Smooth muscle cell (in vitro differentiated cells): ENCODE results near the gene SPEF1. TPM values are rescaled to one million over a fixed set of nuclear protein-coding genes. Genes with fewer than 3 reads are reported as not detected.

Source experiments
- DNase-seq: peaks from one replicate; lab custom pipeline; 2025; ENCODE audit not compliant: unreplicated experiment; lab: John Stamatoyannopoulos, UW
- H2AFZ ChIP-seq: fragments of 200-600 bp; sonication (generic); 2 replicates; pipeline ENCODE4 v1.6.0; 2016; ENCODE audit warnings: antibody characterized with exemption, low read depth, mild to moderate bottlenecking
- H3F3A ChIP-seq: fragments of 200-600 bp; sonication (generic); 2 replicates; pipeline ENCODE4 v1.6.0; 2017; ENCODE audit warnings: antibody characterized with exemption, low read depth
- H3K27ac ChIP-seq: fragments of 200-600 bp; sonication (generic); 2 replicates; pipeline ENCODE4 v1.5.1; 2016; ENCODE audit warnings: low read depth, mild to moderate bottlenecking
- H3K27me3 ChIP-seq: fragments of 200-600 bp; sonication (generic); 2 replicates; pipeline ENCODE4 v1.6.1; 2016; ENCODE audit warnings: low read depth, mild to moderate bottlenecking
- H3K36me3 ChIP-seq: fragments of 200-600 bp; sonication (generic); 2 replicates; pipeline ENCODE4 v1.5.1; 2016; ENCODE audit warnings: low read depth
- H3K4me1 ChIP-seq: fragments of 200-600 bp; sonication (generic); 2 replicates; pipeline ENCODE4 v1.5.1; 2016; ENCODE audit warnings: low read depth
- H3K4me2 ChIP-seq: fragments of 200-600 bp; sonication (generic); 2 replicates; pipeline ENCODE4 v1.6.0; 2016; ENCODE audit warnings: mild to moderate bottlenecking
- H3K4me3 ChIP-seq: fragments of 200-600 bp; sonication (generic); 2 replicates; pipeline ENCODE4 v1.5.1; 2016; ENCODE audit warnings: mild to moderate bottlenecking
- H3K79me2 ChIP-seq: fragments of 200-600 bp; sonication (generic); 2 replicates; pipeline ENCODE4 v1.6.0; 2016; ENCODE audit warnings: low read depth, mild to moderate bottlenecking
- H3K9ac ChIP-seq: fragments of 200-600 bp; sonication (generic); 2 replicates; pipeline ENCODE4 v1.6.0; 2016; ENCODE audit warnings: low read depth
- H3K9me3 ChIP-seq: fragments of 200-600 bp; sonication (generic); replicated peaks from 2 replicates; pipeline ENCODE4 v1.5.1; 2016; ENCODE audit warnings: low read depth
- H4K20me1 ChIP-seq: fragments of 200-600 bp; sonication (generic); 2 replicates; pipeline ENCODE4 v1.6.0; 2016; ENCODE audit warnings: low read depth
- WGBS: methylation state at CpG from one replicate; pipeline ENCODE4 v1.1.7; 2016; ENCODE audit warnings: low lambda C conversion rate; 5-methylcytosine and 5-hydroxymethylcytosine counted together
- polyA plus RNA-seq: library from polyadenylated mRNA; unstranded; fragments of >200 nt; fragmentation: Nextera tagmentation; extraction: Ambion mirVana; gene quantifications from 2 replicates; pipeline ENCODE4 v1.2.1, GENCODE V29; 2016
- total RNA-seq: library from RNA; depleted of rRNA; stranded (reverse); fragments of >200 nt; gene quantifications from 2 replicates; pipeline ENCODE4 v1.2.3, GENCODE V29; 2014
- TF ChIP-seq, protein P1 (sequence below): fragments of 200-600 bp; sonication (generic); IDR thresholded peaks from 2 replicates; pipeline ENCODE4 v1.5.1; 2017; ENCODE audit warnings: borderline replicate concordance, mild to moderate bottlenecking, antibody characterized with exemption; ENCODE audit not compliant: insufficient read depth, poor library complexity, severe bottlenecking

The SPEF1 gene
- total and polyA plus RNA-seq, 2 experiments from 2014 or later: 0.32 to 0.36 TPM

- 62% methylated on average over 20 of the region's 20 CpGs for WGBS
- TF ChIP-seq, protein P1, sequence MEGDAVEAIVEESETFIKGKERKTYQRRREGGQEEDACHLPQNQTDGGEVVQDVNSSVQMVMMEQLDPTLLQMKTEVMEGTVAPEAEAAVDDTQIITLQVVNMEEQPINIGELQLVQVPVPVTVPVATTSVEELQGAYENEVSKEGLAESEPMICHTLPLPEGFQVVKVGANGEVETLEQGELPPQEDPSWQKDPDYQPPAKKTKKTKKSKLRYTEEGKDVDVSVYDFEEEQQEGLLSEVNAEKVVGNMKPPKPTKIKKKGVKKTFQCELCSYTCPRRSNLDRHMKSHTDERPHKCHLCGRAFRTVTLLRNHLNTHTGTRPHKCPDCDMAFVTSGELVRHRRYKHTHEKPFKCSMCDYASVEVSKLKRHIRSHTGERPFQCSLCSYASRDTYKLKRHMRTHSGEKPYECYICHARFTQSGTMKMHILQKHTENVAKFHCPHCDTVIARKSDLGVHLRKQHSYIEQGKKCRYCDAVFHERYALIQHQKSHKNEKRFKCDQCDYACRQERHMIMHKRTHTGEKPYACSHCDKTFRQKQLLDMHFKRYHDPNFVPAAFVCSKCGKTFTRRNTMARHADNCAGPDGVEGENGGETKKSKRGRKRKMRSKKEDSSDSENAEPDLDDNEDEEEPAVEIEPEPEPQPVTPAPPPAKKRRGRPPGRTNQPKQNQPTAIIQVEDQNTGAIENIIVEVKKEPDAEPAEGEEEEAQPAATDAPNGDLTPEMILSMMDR: no peak
Observed at GRCh38 chr20:3820901-3821727, 39.9 kb upstream of the SPEF1 start.

GRCh38 chr20:3820048-3820900 lies 39.0 kb upstream of the SPEF1 start, which contains the start of gene AP5S1:
Gene AP5S1, plus strand, starts transcription at chr20:3820547. Its CDS starts 1,571 bp downstream, at chr20:3822118.
- peak within 1 kb of the TSS; percentile 97 for H2AFZ ChIP-seq
- peaks cover 6% of the 10 kb centered on the region for H3F3A ChIP-seq
- H3K79me2 ChIP-seq: peaks cover 8% of the 10 kb centered on the region
- no peaks in the 10 kb centered on the region for H3K9me3 ChIP-seq
- TF ChIP-seq, protein P1: peak; percentile 100
- no peaks in the 10 kb centered on the region for H4K20me1 ChIP-seq
- H3K4me1 ChIP-seq: peaks cover 11% of the 10 kb centered on the region
- H3K4me2 ChIP-seq: peak within 1 kb of the TSS; percentile 100
- peak within 1 kb of the TSS; percentile 100 for H3K9ac ChIP-seq
- no peaks in the 10 kb centered on the region for H3K27me3 ChIP-seq
- H3K27ac ChIP-seq: peak within 1 kb of the TSS; percentile 100
- WGBS: under 1% methylated on average over 95 of the region's 96 CpGs
- no peaks in the 10 kb centered on the region for H3K36me3 ChIP-seq
- peak within 1 kb of the TSS; percentile 100 for H3K4me3 ChIP-seq
- DNase-seq: peak; percentile 98

More at GRCh38 chr20:3820901-3821727, 39.9 kb upstream of the SPEF1 start:
- Histone ChIP-seq H3F3A (peaks cover 6% of the 10 kb centered on the region), H3K4me2 (peak overlapping the region; percentile 100), H3K27me3 (no peaks in the 10 kb centered on the region), H3K4me1 (peaks cover 11% of the 10 kb centered on the region), H3K36me3 (no peaks in the 10 kb centered on the region), H2AFZ (peak overlapping the region; percentile 97), H3K4me3 (peak overlapping the region; percentile 100), H3K27ac (peak overlapping the region; percentile 100), H4K20me1 (no peaks in the 10 kb centered on the region), H3K9ac (peak overlapping the region; percentile 100), H3K9me3 (no peaks in the 10 kb centered on the region), H3K79me2 (peaks cover 8% of the 10 kb centered on the region)
- DNase-seq: no peak

GRCh38 chr20:3819411-3820047 lies 38.3 kb upstream of the SPEF1 start:
- Histone ChIP-seq H3K36me3 (no peaks in the 10 kb centered on the region), H3K4me1 (peaks cover 11% of the 10 kb centered on the region), H3K4me2 (peak overlapping the region; percentile 100), H3K27ac (peak overlapping the region; percentile 100), H2AFZ (no peak overlapping the region), H3K27me3 (no peaks in the 10 kb centered on the region), H3F3A (peaks cover 6% of the 10 kb centered on the region), H3K4me3 (peak overlapping the region; percentile 100), H4K20me1 (no peaks in the 10 kb centered on the region), H3K79me2 (peaks cover 8% of the 10 kb centered on the region), H3K9me3 (no peaks in the 10 kb centered on the region), H3K9ac (peak overlapping the region; percentile 100)
- TF ChIP-seq, protein P1: no peak
- no peak for DNase-seq
- 81% methylated on average over 20 of the region's 20 CpGs for WGBS
